Duodenal mucosa (tissue), 2 donors: ENCODE data around the gene KCNIP3.
"Not testable (repeated sequence)": the region's sequence is repeated elsewhere in the genome, so short reads cannot be mapped to it uniquely, and the experiment has no call there.

Experiments used
- H3K27ac ChIP-seq: one replicate; pipeline ENCODE4 v1.7.0; 2013; ENCODE audit warnings: low read depth, low read length
- H3K27me3 ChIP-seq, 2 donors: one replicate each; pipeline ENCODE4 v1.7.0; 2013; ENCODE audit warnings: low read length in 2 of 2, control low read depth in 1 of 2; ENCODE audit not compliant: insufficient read depth in 2 of 2, control insufficient read depth in 1 of 2
- H3K36me3 ChIP-seq, 2 donors: one replicate each; pipeline ENCODE4 v1.7.0; 2013; ENCODE audit warnings: low read length in 2 of 2, control low read depth in 1 of 2; ENCODE audit not compliant: insufficient read depth in 2 of 2, control insufficient read depth in 1 of 2
- H3K4me1 ChIP-seq, 2 donors: one replicate each; pipeline ENCODE4 v1.7.0; 2013; ENCODE audit warnings: low read length in 2 of 2, control low read depth in 1 of 2; ENCODE audit not compliant: insufficient read depth in 2 of 2, control insufficient read depth in 1 of 2
- H3K4me3 ChIP-seq, 2 donors: one replicate each; pipeline ENCODE4 v1.7.0; 2013; ENCODE audit warnings: low read length in 2 of 2, low read depth in 1 of 2
- H3K9ac ChIP-seq, 2 donors: one replicate each; pipeline ENCODE4 v1.7.0; 2013; ENCODE audit warnings: low read length in 2 of 2, low read depth in 1 of 2
- H3K9me3 ChIP-seq, 2 donors: one replicate each; pipeline ENCODE4 v1.7.0; 2013; ENCODE audit warnings: low read length in 2 of 2, control low read depth in 1 of 2; ENCODE audit not compliant: control insufficient read depth in 1 of 2

The KCNIP3 gene

GRCh38 chr2:95352310-95353054 lies 55.3 kb downstream of the KCNIP3 start:
- H3K4me3 ChIP-seq = no peak overlapping the region
- no peak overlapping the region for H3K27ac ChIP-seq
- no peak overlapping the region for H3K9ac ChIP-seq
- no peaks in the 10 kb centered on the region for H3K27me3 ChIP-seq
- no peaks in the 10 kb centered on the region for H3K9me3 ChIP-seq
- no peaks in the 10 kb centered on the region for H3K4me1 ChIP-seq
- H3K36me3 ChIP-seq = no peaks in the 10 kb centered on the region

GRCh38 chr2:95353055-95353575 lies 56.0 kb downstream of the KCNIP3 start:
- Histone ChIP-seq H3K27me3 (no peaks in the 10 kb centered on the region), H3K4me1 (no peaks in the 10 kb centered on the region), H3K9ac (no peak overlapping the region)

GRCh38 chr2:95353613-95354468 lies 56.7 kb downstream of the KCNIP3 start:
- no peak overlapping the region for H3K9ac ChIP-seq
- H3K27ac ChIP-seq = no peak overlapping the region
- no peaks in the 10 kb centered on the region for H3K27me3 ChIP-seq
- H3K36me3 ChIP-seq = no peaks in the 10 kb centered on the region
- no peak overlapping the region for H3K4me3 ChIP-seq
- H3K4me1 ChIP-seq = no peaks in the 10 kb centered on the region
- H3K9me3 ChIP-seq = no peaks in the 10 kb centered on the region

More at GRCh38 chr2:95353055-95353575, 56.0 kb downstream of the KCNIP3 start:
- Histone ChIP-seq H3K36me3 (no peaks in the 10 kb centered on the region), H3K9me3 (no peaks in the 10 kb centered on the region), H3K27ac (no peak overlapping the region), H3K4me3 (no peak overlapping the region)

GRCh38 chr2:95354469-95354901 lies 57.3 kb downstream of the KCNIP3 start:
- Histone ChIP-seq H3K9me3 (no peaks in the 10 kb centered on the region), H3K27me3 (no peaks in the 10 kb centered on the region), H3K27ac (no peak overlapping the region), H3K4me1 (no peaks in the 10 kb centered on the region), H3K36me3 (no peaks in the 10 kb centered on the region), H3K4me3 (no peak overlapping the region), H3K9ac (no peak overlapping the region)

GRCh38 chr2:95354925-95355324 lies 57.8 kb downstream of the KCNIP3 start:
- H3K27me3 ChIP-seq = no peaks in the 10 kb centered on the region
- H3K4me1 ChIP-seq = no peaks in the 10 kb centered on the region
- no peak overlapping the region for H3K4me3 ChIP-seq
- no peaks in the 10 kb centered on the region for H3K9me3 ChIP-seq
- H3K27ac ChIP-seq = no peak overlapping the region
- no peak overlapping the region for H3K9ac ChIP-seq
- H3K36me3 ChIP-seq = no peaks in the 10 kb centered on the region

- not testable (repeated sequence) for H3K9ac ChIP-seq, H3K27ac ChIP-seq, H3K9me3 ChIP-seq, H3K36me3 ChIP-seq, H3K4me3 ChIP-seq, H3K27me3 ChIP-seq, H3K4me1 ChIP-seq
These were observed 58.3 kb downstream of the KCNIP3 start for GRCh38 chr2:95355486-95355885.

- Histone ChIP-seq H3K9ac (no peak overlapping the region), H3K4me3 (no peak overlapping the region)
These were observed 59.9 kb downstream of the KCNIP3 start for GRCh38 chr2:95356821-95357700.

GRCh38 chr2:95357717-95358280 lies 60.7 kb downstream of the KCNIP3 start:
- no peak overlapping the region for H3K9ac ChIP-seq
- H3K4me1 ChIP-seq = no peaks in the 10 kb centered on the region
- no peak overlapping the region for H3K4me3 ChIP-seq
- H3K9me3 ChIP-seq = no peaks in the 10 kb centered on the region
- H3K36me3 ChIP-seq = no peaks in the 10 kb centered on the region
- H3K27ac ChIP-seq = no peak overlapping the region
- H3K27me3 ChIP-seq = no peaks in the 10 kb centered on the region

More at GRCh38 chr2:95356821-95357700, 59.9 kb downstream of the KCNIP3 start:
- no peaks in the 10 kb centered on the region for H3K27me3 ChIP-seq
- no peaks in the 10 kb centered on the region for H3K36me3 ChIP-seq
- no peak overlapping the region for H3K27ac ChIP-seq
- no peaks in the 10 kb centered on the region for H3K9me3 ChIP-seq
- H3K4me1 ChIP-seq = no peaks in the 10 kb centered on the region

GRCh38 chr2:95359031-95359430 lies 61.9 kb downstream of the KCNIP3 start:
- no peaks in the 10 kb centered on the region for H3K27me3 ChIP-seq
- no peak overlapping the region for H3K4me3 ChIP-seq
- H3K9ac ChIP-seq = no peak overlapping the region
- H3K36me3 ChIP-seq = no peaks in the 10 kb centered on the region
- H3K9me3 ChIP-seq = no peaks in the 10 kb centered on the region
- H3K27ac ChIP-seq = no peak overlapping the region
- H3K4me1 ChIP-seq = no peaks in the 10 kb centered on the region
